Smooth muscle cell (in vitro differentiated cells): ENCODE results near the gene SLC37A4. TPM values are rescaled to one million over a fixed set of nuclear protein-coding genes. Genes with fewer than 3 reads are reported as not detected.

Source experiments
- DNase-seq: peaks from one replicate; lab custom pipeline; 2025; ENCODE audit not compliant: unreplicated experiment; lab: John Stamatoyannopoulos, UW
- H2AFZ ChIP-seq: fragments of 200-600 bp; sonication (generic); 2 replicates; pipeline ENCODE4 v1.6.0; 2016; ENCODE audit warnings: antibody characterized with exemption, low read depth, mild to moderate bottlenecking
- H3F3A ChIP-seq: fragments of 200-600 bp; sonication (generic); 2 replicates; pipeline ENCODE4 v1.6.0; 2017; ENCODE audit warnings: antibody characterized with exemption, low read depth
- H3K27ac ChIP-seq: fragments of 200-600 bp; sonication (generic); 2 replicates; pipeline ENCODE4 v1.5.1; 2016; ENCODE audit warnings: low read depth, mild to moderate bottlenecking
- H3K27me3 ChIP-seq: fragments of 200-600 bp; sonication (generic); 2 replicates; pipeline ENCODE4 v1.6.1; 2016; ENCODE audit warnings: low read depth, mild to moderate bottlenecking
- H3K36me3 ChIP-seq: fragments of 200-600 bp; sonication (generic); 2 replicates; pipeline ENCODE4 v1.5.1; 2016; ENCODE audit warnings: low read depth
- H3K4me1 ChIP-seq: fragments of 200-600 bp; sonication (generic); 2 replicates; pipeline ENCODE4 v1.5.1; 2016; ENCODE audit warnings: low read depth
- H3K4me2 ChIP-seq: fragments of 200-600 bp; sonication (generic); 2 replicates; pipeline ENCODE4 v1.6.0; 2016; ENCODE audit warnings: mild to moderate bottlenecking
- H3K4me3 ChIP-seq: fragments of 200-600 bp; sonication (generic); 2 replicates; pipeline ENCODE4 v1.5.1; 2016; ENCODE audit warnings: mild to moderate bottlenecking
- H3K79me2 ChIP-seq: fragments of 200-600 bp; sonication (generic); 2 replicates; pipeline ENCODE4 v1.6.0; 2016; ENCODE audit warnings: low read depth, mild to moderate bottlenecking
- H3K9ac ChIP-seq: fragments of 200-600 bp; sonication (generic); 2 replicates; pipeline ENCODE4 v1.6.0; 2016; ENCODE audit warnings: low read depth
- H3K9me3 ChIP-seq: fragments of 200-600 bp; sonication (generic); replicated peaks from 2 replicates; pipeline ENCODE4 v1.5.1; 2016; ENCODE audit warnings: low read depth
- H4K20me1 ChIP-seq: fragments of 200-600 bp; sonication (generic); 2 replicates; pipeline ENCODE4 v1.6.0; 2016; ENCODE audit warnings: low read depth
- WGBS: methylation state at CpG from one replicate; pipeline ENCODE4 v1.1.7; 2016; ENCODE audit warnings: low lambda C conversion rate; 5-methylcytosine and 5-hydroxymethylcytosine counted together
- polyA plus RNA-seq: library from polyadenylated mRNA; unstranded; fragments of >200 nt; fragmentation: Nextera tagmentation; extraction: Ambion mirVana; gene quantifications from 2 replicates; pipeline ENCODE4 v1.2.1, GENCODE V29; 2016
- total RNA-seq: library from RNA; depleted of rRNA; stranded (reverse); fragments of >200 nt; gene quantifications from 2 replicates; pipeline ENCODE4 v1.2.3, GENCODE V29; 2014
- TF ChIP-seq, protein P1 (sequence below): fragments of 200-600 bp; sonication (generic); IDR thresholded peaks from 2 replicates; pipeline ENCODE4 v1.5.1; 2017; ENCODE audit warnings: borderline replicate concordance, mild to moderate bottlenecking, antibody characterized with exemption; ENCODE audit not compliant: insufficient read depth, poor library complexity, severe bottlenecking

SLC37A4 gene
- total and polyA plus RNA-seq, 2 experiments from 2014 or later: 22.3 to 22.8 TPM

DNA sequence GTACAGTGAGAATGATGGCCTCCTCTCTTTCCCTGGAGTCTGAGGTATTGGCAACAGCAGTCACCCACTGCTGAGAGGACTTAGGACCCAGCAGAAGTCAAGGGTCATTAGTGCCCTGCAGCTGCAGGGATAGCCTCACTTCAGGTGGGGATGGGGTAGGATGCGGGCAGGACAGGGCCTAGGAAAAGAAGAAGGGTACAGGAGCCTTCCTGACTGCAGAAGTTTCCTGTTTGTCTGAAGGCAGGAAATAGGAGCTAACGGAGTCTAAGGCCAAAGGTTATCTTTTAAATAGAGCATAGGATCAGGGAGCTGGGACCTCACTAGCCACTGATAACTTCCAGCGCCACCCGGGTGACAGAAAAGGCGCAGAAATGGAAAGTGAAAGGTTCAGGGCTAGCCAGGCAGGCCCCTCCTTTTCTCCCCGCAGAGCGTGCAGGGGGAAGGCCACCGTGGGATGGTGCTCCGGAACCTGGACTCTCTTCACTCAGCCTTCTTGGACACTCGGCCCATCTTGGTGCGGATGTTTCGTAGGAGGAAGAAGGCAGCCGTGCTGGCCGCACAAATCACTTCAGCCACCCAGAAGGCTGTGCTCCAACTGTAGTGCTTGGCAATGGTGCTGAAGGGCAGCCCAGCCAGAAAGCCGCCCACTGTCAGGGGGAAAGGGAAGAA is 6.1 kb downstream of the SLC37A4 start:
- Histone ChIP-seq H3K4me2 (no peak overlapping the region), H3K9me3 (no peaks in the 10 kb centered on the region), H3K4me3 (no peak overlapping the region), H3F3A (peaks cover 24% of the 10 kb centered on the region), H3K9ac (no peak overlapping the region), H3K27ac (no peak overlapping the region), H3K36me3 (no peaks in the 10 kb centered on the region), H3K27me3 (no peaks in the 10 kb centered on the region), H3K79me2 (peaks cover 22% of the 10 kb centered on the region), H3K4me1 (peaks cover 20% of the 10 kb centered on the region), H4K20me1 (peaks cover 12% of the 10 kb centered on the region), H2AFZ (no peak overlapping the region)
- WGBS: 67% methylated on average over 15 of the region's 15 CpGs
- TF ChIP-seq, protein P1, sequence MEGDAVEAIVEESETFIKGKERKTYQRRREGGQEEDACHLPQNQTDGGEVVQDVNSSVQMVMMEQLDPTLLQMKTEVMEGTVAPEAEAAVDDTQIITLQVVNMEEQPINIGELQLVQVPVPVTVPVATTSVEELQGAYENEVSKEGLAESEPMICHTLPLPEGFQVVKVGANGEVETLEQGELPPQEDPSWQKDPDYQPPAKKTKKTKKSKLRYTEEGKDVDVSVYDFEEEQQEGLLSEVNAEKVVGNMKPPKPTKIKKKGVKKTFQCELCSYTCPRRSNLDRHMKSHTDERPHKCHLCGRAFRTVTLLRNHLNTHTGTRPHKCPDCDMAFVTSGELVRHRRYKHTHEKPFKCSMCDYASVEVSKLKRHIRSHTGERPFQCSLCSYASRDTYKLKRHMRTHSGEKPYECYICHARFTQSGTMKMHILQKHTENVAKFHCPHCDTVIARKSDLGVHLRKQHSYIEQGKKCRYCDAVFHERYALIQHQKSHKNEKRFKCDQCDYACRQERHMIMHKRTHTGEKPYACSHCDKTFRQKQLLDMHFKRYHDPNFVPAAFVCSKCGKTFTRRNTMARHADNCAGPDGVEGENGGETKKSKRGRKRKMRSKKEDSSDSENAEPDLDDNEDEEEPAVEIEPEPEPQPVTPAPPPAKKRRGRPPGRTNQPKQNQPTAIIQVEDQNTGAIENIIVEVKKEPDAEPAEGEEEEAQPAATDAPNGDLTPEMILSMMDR: no peak
- DNase-seq: no peak

DNA sequence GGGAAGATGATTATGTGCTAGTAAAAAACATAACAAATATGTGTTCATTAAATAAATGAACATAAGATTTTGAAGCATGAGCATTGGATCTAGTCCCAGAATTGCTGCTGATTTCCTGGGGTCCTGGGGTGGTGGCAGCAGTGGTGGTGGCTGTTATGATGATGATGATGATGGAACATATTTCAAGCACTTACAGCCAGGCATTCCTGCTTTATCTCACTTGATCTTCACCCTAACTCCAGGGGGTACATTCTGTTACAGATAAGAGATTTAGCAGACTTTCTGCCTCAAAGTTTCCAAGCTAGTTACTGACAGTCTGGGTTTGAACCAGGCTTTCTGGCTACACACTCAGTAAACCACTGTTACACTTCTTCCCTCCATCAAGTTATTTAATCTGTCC is 6.9 kb downstream of the SLC37A4 start:
- Histone ChIP-seq H3K27me3 (no peaks in the 10 kb centered on the region), H3K79me2 (peaks cover 30% of the 10 kb centered on the region), H3K4me1 (peaks cover 14% of the 10 kb centered on the region), H3K27ac (peak overlapping the region; percentile 13), H3K4me2 (no peak overlapping the region), H2AFZ (no peak overlapping the region), H3K9ac (no peak overlapping the region), H3K9me3 (no peaks in the 10 kb centered on the region), H3F3A (peaks cover 21% of the 10 kb centered on the region), H4K20me1 (peaks cover 13% of the 10 kb centered on the region), H3K4me3 (no peak overlapping the region), H3K36me3 (no peaks in the 10 kb centered on the region)
- TF ChIP-seq, protein P1: no peak
- no peak for DNase-seq

DNA sequence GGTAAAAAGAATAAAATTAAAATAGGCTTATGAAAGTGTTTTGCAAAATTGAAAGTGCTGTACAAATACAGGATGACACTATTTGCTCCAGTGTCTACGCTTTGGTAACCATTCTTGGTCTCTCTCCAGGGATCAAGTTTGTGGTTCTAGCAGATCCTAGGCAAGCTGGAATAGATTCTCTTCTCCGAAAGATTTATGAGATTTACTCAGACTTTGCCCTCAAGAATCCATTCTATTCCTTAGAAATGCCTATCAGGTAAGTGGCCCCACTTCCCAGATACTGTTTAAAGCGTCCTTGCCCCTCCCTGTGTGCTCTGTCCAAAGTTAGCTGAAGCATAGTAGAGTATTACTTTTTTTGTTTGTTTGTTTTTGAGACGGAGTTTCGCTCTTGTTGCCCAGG is 9.0 kb downstream of the SLC37A4 start:
- Histone ChIP-seq H4K20me1 (peaks cover 21% of the 10 kb centered on the region), H3K4me2 (no peak overlapping the region), H3K4me1 (peaks cover 19% of the 10 kb centered on the region), H3K36me3 (no peaks in the 10 kb centered on the region), H3K9me3 (no peaks in the 10 kb centered on the region), H3F3A (peaks cover 25% of the 10 kb centered on the region), H3K27ac (no peak overlapping the region), H3K9ac (no peak overlapping the region), H3K27me3 (no peaks in the 10 kb centered on the region), H2AFZ (no peak overlapping the region), H3K79me2 (peaks cover 45% of the 10 kb centered on the region), H3K4me3 (no peak overlapping the region)
- 97% methylated on average over 5 of the region's 5 CpGs for WGBS
- TF ChIP-seq, protein P1: no peak
- no peak for DNase-seq

DNA sequence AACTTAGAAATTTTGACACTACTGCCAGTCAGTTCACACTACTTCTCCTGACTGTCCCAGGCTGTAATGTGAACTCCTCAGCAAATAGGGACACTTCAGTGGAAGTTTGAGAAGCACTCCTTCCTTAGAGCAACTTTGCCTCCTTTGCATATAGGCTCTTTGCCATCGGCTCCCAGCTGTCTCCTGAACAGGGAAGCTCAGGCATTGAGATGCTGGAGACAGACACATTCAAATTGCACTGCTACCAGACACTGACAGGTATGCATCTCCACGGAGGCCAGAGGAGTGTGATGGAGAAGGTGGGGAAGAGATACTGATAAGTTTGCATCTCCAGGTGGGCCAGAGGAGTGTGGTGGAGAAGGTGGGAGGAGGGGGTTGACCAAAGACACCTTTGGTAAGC is 10.7 kb downstream of the SLC37A4 start:
- Histone ChIP-seq H3K9me3 (no peaks in the 10 kb centered on the region), H3K4me1 (peaks cover 21% of the 10 kb centered on the region), H2AFZ (no peak overlapping the region), H3K9ac (no peak overlapping the region), H3K27ac (no peak overlapping the region), H3K4me3 (peak overlapping the region; percentile 96), H3K27me3 (no peaks in the 10 kb centered on the region), H4K20me1 (peaks cover 38% of the 10 kb centered on the region), H3K4me2 (peak overlapping the region; percentile 98), H3K79me2 (peaks cover 58% of the 10 kb centered on the region), H3F3A (peaks cover 32% of the 10 kb centered on the region), H3K36me3 (no peaks in the 10 kb centered on the region)
- WGBS: 56% methylated on average over 2 of the region's 2 CpGs
- TF ChIP-seq, protein P1: no peak
- DNase-seq: no peak
